ENCODE results near the gene ACSM6. TPM values are rescaled to one million over a fixed set of nuclear protein-coding genes. Genes with fewer than 3 reads are reported as not detected.

The ACSM6 gene
- polyA plus RNA-seq, 1 experiment: not detected

GRCh38 chr10:95261926-95262325 is 67.9 kb downstream of the ACSM6 start:
- H3K27me3 ChIP-seq (ENCODE audit: control insufficient read depth, insufficient read depth, low read length): no peaks in the 10 kb centered on the region
- TF ChIP-seq, protein P1, sequence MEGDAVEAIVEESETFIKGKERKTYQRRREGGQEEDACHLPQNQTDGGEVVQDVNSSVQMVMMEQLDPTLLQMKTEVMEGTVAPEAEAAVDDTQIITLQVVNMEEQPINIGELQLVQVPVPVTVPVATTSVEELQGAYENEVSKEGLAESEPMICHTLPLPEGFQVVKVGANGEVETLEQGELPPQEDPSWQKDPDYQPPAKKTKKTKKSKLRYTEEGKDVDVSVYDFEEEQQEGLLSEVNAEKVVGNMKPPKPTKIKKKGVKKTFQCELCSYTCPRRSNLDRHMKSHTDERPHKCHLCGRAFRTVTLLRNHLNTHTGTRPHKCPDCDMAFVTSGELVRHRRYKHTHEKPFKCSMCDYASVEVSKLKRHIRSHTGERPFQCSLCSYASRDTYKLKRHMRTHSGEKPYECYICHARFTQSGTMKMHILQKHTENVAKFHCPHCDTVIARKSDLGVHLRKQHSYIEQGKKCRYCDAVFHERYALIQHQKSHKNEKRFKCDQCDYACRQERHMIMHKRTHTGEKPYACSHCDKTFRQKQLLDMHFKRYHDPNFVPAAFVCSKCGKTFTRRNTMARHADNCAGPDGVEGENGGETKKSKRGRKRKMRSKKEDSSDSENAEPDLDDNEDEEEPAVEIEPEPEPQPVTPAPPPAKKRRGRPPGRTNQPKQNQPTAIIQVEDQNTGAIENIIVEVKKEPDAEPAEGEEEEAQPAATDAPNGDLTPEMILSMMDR (IDR thresholded peaks at IDR 0.05; ENCODE audit: insufficient read depth, low read depth, low read length): no peak
- no peak overlapping the region for H3K4me3 ChIP-seq (ENCODE audit: low read depth, low read length)
- CTCF ChIA-PET: no interaction called here
- no peak for DNase-seq (ENCODE audit: low read depth)
- POLR2A ChIA-PET: interaction anchor here (1.2 kb wide), 1 partner anchor 47 kb away, joined by 3 read pairs; no protein-coding TSS in a partner anchor
- H3K36me3 ChIP-seq (ENCODE audit: control insufficient read depth, insufficient read depth, low read length): peaks cover 8% of the 10 kb centered on the region

DNA sequence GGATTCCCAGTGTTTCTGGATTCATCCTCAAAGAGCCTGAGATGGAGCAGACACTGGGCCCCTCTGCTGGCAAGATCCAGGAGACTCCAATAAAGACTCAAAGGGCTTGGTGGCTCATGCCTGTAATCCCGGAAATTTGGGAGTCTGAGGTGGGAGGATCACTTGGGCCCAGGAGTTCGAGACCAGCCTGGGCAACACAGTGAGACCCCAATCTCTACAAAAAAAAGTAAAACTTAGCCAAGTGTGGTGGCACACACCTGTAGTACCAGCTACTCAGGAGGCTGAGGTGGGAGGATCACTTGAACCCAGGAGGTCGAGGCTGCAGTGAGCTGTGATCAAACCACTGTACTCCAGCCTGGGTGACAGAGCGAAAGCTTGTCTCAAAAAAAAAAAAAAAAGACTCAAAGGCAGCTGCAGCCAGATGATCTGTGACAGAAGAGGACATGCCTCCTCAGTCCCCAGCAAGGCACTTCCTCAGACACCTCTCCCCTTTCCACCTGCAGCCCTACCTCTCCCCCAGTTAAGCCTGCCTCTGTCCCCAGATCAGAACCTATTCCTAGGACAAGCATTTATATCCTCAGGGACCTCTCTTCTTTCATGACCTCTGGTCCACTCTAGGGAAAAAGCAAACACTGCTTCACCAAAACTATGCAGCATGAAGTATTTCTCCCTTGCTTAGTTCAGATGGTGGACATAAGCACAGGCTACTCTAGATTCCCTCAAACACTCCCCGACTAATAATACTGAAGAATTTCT is 68.9 kb downstream of the ACSM6 start:
- TF ChIP-seq, protein P1 (IDR thresholded peaks at IDR 0.05; ENCODE audit: insufficient read depth, low read depth, low read length): no peak
- POLR2A ChIA-PET: no interaction called here
- CTCF ChIA-PET: no interaction called here
- Histone ChIP-seq H3K27me3 (ENCODE audit: control insufficient read depth, insufficient read depth, low read length) (no peaks in the 10 kb centered on the region), H3K4me3 (ENCODE audit: low read depth, low read length) (no peak overlapping the region), H3K36me3 (ENCODE audit: control insufficient read depth, insufficient read depth, low read length) (peaks cover 8% of the 10 kb centered on the region)
- no peak for DNase-seq (ENCODE audit: low read depth)

GRCh38 chr10:95263864-95264226 is 69.8 kb downstream of the ACSM6 start:
- no peak for DNase-seq (ENCODE audit: low read depth)
- Histone ChIP-seq H3K36me3 (ENCODE audit: control insufficient read depth, insufficient read depth, low read length) (peaks cover 8% of the 10 kb centered on the region), H3K4me3 (ENCODE audit: low read depth, low read length) (no peak overlapping the region), H3K27me3 (ENCODE audit: control insufficient read depth, insufficient read depth, low read length) (no peaks in the 10 kb centered on the region)
- TF ChIP-seq, protein P1 (IDR thresholded peaks at IDR 0.05; ENCODE audit: insufficient read depth, low read depth, low read length): no peak
- POLR2A ChIA-PET: no interaction called here
- CTCF ChIA-PET: interaction anchor here (0.8 to 1.4 kb wide), 2 partner anchors 85 to 99 kb away, joined by 3 read pairs; no protein-coding TSS in a partner anchor

GRCh38 chr10:95264227-95265051 is 70.4 kb downstream of the ACSM6 start:
- TF ChIP-seq, protein P1 (IDR thresholded peaks at IDR 0.05; ENCODE audit: insufficient read depth, low read depth, low read length): no peak
- H3K36me3 ChIP-seq (ENCODE audit: control insufficient read depth, insufficient read depth, low read length): peaks cover 7% of the 10 kb centered on the region
- POLR2A ChIA-PET: no interaction called here

GRCh38 chr10:95265572-95265971 is 71.5 kb downstream of the ACSM6 start:
- POLR2A ChIA-PET: no interaction called here
- H3K27me3 ChIP-seq (ENCODE audit: control insufficient read depth, insufficient read depth, low read length): no peaks in the 10 kb centered on the region
- no peak for DNase-seq (ENCODE audit: low read depth)
- CTCF ChIA-PET: interaction anchor here (1.6 kb wide), 1 partner anchor 56 kb away, joined by 4 read pairs; no protein-coding TSS in a partner anchor
- H3K36me3 ChIP-seq (ENCODE audit: control insufficient read depth, insufficient read depth, low read length): peaks cover 7% of the 10 kb centered on the region
- H3K4me3 ChIP-seq (ENCODE audit: low read depth, low read length): no peak overlapping the region
- TF ChIP-seq, protein P1 (IDR thresholded peaks at IDR 0.05; ENCODE audit: insufficient read depth, low read depth, low read length): no peak

More at GRCh38 chr10:95264227-95265051, 70.4 kb downstream of the ACSM6 start:
- DNase-seq (ENCODE audit: low read depth): no peak
- no peak overlapping the region for H3K4me3 ChIP-seq (ENCODE audit: low read depth, low read length)
- H3K27me3 ChIP-seq (ENCODE audit: control insufficient read depth, insufficient read depth, low read length): no peaks in the 10 kb centered on the region
- CTCF ChIA-PET: interaction anchor here (0.8 to 1.6 kb wide), 4 partner anchors 21 to 99 kb away, joined by 3 to 5 read pairs (median 4); no protein-coding TSS in a partner anchor

Data from BJ (cell line).